ENCODE measurements around the gene C14orf39.
"Not testable (repeated sequence)": the region's sequence is repeated elsewhere in the genome, so short reads cannot be mapped to it uniquely, and the experiment has no call there.

C14orf39 gene

DNA sequence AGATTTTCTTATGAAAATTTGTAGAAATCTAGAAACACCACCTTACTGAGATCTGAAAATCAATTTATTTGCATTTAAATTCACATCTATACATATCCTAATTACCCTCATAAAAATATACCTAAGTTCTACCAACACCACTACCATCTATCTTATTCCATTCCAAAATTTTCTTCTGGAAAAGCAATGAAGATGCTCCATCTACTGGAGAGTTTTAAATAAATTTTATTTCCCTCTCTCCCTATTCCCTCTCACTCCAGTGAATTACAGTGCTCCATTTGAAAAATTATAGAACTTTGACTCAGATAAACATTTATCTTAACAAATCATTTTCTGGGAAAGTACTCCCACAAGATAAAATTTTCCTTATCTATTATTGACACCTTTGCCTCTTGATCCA, 2.3 kb upstream of the C14orf39 start:
- no peak for DNase-seq

DNA sequence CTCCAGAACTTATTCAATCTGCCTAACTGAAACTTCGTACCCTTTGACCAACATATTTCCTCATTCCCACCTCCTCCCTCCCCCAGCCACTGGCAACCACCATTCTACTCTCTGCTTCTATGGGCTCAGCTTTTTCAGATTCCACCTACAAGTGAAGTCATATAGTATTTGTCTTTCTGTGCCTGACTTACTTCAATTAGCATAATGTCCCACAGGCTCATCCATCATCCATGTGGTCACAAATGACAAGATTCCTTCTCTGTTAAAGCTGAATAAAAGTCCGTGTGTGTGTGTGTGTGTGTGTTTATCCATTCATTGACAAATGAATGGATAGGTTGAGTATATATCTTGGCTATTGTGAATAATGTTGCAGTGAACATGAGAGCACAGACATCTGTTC, 1.3 kb upstream of the C14orf39 start:
- no peak for DNase-seq

DNA sequence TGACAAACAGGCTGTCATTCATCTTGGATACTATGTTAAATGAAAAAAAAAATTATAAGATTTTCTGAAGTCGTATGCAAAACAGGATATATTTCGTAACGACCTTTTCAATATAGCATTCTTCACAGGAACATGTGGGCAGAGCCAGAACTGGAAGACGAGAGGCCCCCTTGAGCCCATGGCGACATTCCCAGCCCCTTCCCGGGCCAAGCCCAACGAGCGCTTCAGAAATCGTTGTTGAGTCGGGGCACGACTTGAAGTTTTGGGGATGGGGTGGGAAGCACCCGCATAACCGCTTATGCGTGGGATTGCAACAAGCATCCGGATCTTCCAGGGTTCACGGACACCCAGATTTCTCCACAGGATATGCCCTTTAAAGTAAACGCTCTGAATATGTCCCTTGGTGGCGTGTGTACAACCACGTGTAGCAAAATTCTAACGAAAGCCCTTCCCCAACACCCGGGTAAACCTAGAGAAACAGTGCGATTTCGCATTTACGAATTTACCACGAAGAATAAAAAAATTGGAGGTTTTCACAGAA, 736 bp downstream of the C14orf39 start:
- no peak for DNase-seq

GRCh38 chr14:60482743-60483142, 3.1 kb downstream of the C14orf39 start:
- DNase-seq = no peak

DNA sequence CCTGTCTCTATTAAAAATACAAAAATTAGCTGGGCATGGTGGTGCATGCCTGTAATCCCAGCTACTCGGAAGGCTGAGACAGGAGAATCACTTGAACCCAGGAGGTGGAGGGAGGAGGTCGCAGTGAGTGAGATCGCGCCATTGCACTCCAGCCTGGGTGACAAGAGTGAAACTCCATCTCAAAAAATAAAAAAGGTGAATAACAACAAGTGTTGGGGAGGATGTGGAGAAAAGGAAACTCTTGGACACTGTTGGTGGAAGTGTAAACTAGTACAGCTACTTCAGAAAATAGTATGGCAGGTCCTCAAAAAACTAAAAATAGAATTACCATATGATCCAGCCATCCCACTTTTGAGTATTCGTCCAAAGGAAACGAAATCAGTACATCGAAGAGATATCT, 5.6 kb downstream of the C14orf39 start:
- not testable (repeated sequence) for DNase-seq

DNA sequence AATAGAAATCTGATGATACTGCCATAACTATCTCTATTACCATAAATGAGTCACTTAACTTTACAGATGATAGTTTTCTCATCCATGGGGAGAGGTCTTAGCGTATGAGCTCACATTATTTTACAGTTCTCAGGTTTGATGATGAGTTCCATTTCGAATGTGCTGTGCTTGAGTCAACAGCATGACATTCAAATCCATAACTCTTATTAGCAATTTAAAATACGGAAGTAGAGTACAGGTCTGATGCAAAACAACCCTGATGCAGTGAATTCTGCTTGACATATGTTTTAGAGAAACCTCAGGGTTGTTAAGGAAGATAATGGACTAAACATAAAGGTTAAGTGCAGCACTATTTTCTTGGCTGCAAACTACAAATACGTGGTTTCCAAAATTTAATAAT, 30.0 kb downstream of the C14orf39 start:
- no peak for DNase-seq

DNA sequence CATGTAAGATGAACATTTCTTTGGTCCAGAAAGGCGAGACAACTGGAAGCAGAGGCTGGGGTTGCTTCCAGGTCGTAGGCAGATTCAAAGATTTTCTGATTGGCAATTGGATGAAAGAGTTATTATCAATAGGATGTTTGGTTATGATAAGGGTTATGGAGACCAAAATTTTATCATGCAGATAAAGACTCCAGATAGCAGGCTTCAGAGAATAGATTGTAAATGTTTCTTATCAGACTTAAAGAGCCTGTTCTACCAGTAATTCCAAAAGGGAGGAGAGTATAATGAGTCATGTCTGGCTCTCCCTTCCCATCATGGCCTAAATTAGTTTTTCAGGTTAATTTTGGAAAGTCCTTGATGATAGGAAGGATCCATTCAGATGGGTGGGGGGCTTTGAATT, 55.6 kb downstream of the C14orf39 start:
- DNase-seq = no peak

DNA sequence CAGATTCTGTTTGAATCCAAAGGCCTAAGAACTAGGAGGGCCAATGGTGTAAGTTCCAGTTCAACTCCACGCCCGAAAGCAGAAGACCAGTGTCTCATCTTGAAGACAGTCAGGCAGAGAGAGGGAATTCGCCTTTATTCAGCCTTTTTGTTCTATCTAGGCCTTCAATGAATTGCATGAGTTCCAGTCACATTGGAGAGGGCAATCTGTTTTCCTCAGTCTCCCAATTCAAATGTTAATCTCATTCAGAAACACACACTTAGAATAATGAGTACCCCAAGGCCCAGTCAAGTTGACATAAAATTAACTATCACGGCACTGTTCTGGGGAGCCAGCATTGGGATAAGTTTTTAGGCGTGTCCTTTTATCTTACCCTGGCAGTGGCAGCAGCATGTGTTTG, 65.8 kb downstream of the C14orf39 start:
- no peak for DNase-seq

DNA sequence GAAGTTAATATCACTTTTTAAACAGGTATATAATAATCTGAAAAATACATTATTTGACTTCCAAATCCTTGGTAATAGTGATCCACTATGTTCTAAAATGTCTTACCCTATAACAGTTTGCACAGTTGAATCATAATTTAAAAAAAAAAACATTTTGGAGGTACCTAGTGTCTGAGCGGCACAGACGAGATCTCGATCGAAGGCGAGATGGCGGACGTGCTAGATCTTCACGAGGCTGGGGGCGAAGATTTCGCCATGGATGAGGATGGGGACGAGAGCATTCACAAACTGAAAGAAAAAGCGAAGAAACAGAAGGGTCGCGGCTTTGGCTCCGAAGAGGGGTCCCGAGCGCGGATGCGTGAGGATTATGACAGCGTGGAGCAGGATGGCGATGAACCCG, 88.3 kb downstream of the C14orf39 start:
- DNase-seq = not testable (repeated sequence)

DNA sequence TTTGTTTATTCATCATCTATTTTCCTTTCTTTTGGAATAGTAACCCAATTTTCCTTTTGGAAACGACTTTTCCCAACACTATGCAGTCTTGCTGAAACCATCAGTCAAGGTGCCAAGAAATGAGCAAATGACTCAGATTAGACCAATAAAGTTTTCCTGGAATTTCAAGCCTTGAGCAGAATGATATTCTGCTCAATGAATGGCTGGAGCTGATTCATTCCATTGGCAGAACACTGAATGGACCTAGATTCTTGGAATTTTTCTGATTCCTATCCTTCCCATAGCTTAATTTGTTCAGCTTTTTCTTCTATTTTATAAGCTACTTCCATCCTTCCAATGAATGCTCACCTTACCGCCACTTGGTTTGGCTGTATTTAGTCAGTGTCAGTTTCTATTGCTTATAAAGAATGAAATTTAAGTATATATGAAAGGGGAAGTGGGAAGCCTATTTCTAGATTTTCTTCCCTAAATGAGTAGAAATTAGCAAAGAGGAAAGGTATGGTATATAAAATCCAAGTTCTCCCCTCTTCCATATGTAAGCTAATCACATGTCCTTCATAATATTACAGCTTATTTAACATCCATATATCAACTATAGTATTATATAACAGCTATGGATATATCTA, 89.0 kb downstream of the C14orf39 start:
- no peak for DNase-seq

Data from NCI-H1092 (cell line).